GM23338 (cell line): Measurements from ENCODE around the gene VPS13A. TPM values are rescaled to one million over a fixed set of nuclear protein-coding genes. Genes with fewer than 3 reads are reported as not detected.

Experiments used
- ATAC-seq: fragments of 200-7000 bp; cut with Tn5 transposase; 3 replicates; pipeline ENCODE4 v1.9.1; 2020
- DNase-seq: peaks from one replicate; pipeline ENCODE4 v3.0.0-alpha.2; 2015; ENCODE audit warnings: low spot score
- H2AFZ ChIP-seq: fragments of 200-600 bp; sonication (generic); 2 replicates; pipeline ENCODE4 v1.8.0; 2016; ENCODE audit warnings: antibody characterized with exemption, mild to moderate bottlenecking, moderate library complexity
- H3F3A ChIP-seq: fragments of 200-600 bp; sonication (generic); replicated peaks from 2 replicates; pipeline ENCODE4 v1.8.0; 2017; ENCODE audit warnings: antibody characterized with exemption, mixed run types, low read depth
- H3K27ac ChIP-seq: fragments of 200-600 bp; sonication (generic); 2 replicates; pipeline ENCODE4 v1.6.1; 2016; ENCODE audit warnings: low read depth
- H3K27me3 ChIP-seq: fragments of 200-600 bp; sonication (generic); 2 replicates; pipeline ENCODE4 v1.8.0; 2016; ENCODE audit warnings: mild to moderate bottlenecking, mixed run types, moderate library complexity; ENCODE audit not compliant: insufficient read depth
- H3K36me3 ChIP-seq: fragments of 200-600 bp; sonication (generic); 2 replicates; pipeline ENCODE4 v1.8.0; 2016; ENCODE audit warnings: mild to moderate bottlenecking; ENCODE audit not compliant: insufficient read depth
- H3K4me1 ChIP-seq: fragments of 200-600 bp; sonication (generic); 2 replicates; pipeline ENCODE4 v1.8.0; 2016; ENCODE audit warnings: mild to moderate bottlenecking, moderate library complexity; ENCODE audit not compliant: insufficient read depth
- H3K4me2 ChIP-seq: fragments of 200-600 bp; sonication (generic); 2 replicates; pipeline ENCODE4 v1.7.1; 2017; ENCODE audit warnings: mixed run types
- H3K4me3 ChIP-seq: fragments of 200-600 bp; sonication (generic); 2 replicates; pipeline ENCODE4 v1.6.1; 2016; ENCODE audit warnings: mixed run types
- H3K79me2 ChIP-seq: fragments of 200-600 bp; sonication (generic); replicated peaks from 2 replicates; pipeline ENCODE4 v1.8.0; 2017; ENCODE audit warnings: mild to moderate bottlenecking; ENCODE audit not compliant: insufficient read depth
- H3K9me2 ChIP-seq: fragments of 200-600 bp; sonication (generic); 2 replicates; pipeline ENCODE4 v1.8.0; 2017; ENCODE audit not compliant: insufficient read depth
- H4K20me1 ChIP-seq: fragments of 200-600 bp; sonication (generic); replicated peaks from 2 replicates; pipeline ENCODE4 v1.8.0; 2017; ENCODE audit warnings: mild to moderate bottlenecking; ENCODE audit not compliant: insufficient read depth
- H3K27ac Mint-ChIP-seq: 2 replicates; pipeline ENCODE4 v1.8.0; 2020; ENCODE audit warnings: inconsistent platforms, mild to moderate bottlenecking, moderate library complexity, mixed read lengths
- H3K27me3 Mint-ChIP-seq: 3 replicates; pipeline ENCODE4 v1.8.0; 2022; ENCODE audit warnings: low read depth, mild to moderate bottlenecking, moderate library complexity, mixed read lengths, inconsistent platforms; ENCODE audit not compliant: insufficient read depth, poor library complexity
- H3K36me3 Mint-ChIP-seq: 3 replicates; pipeline ENCODE4 v1.8.0; 2021; ENCODE audit warnings: low read depth, mild to moderate bottlenecking, inconsistent platforms, moderate library complexity, mixed read lengths
- H3K4me1 Mint-ChIP-seq: 3 replicates; pipeline ENCODE4 v1.8.0; 2020; ENCODE audit warnings: mild to moderate bottlenecking, inconsistent platforms, mixed read lengths
- H3K4me3 Mint-ChIP-seq: 3 replicates; pipeline ENCODE4 v1.8.0; 2021; ENCODE audit warnings: moderate library complexity, mild to moderate bottlenecking, inconsistent platforms, mixed read lengths
- H3K9me3 Mint-ChIP-seq: 3 replicates; pipeline ENCODE4 v1.8.0; 2020; ENCODE audit warnings: moderate library complexity, mild to moderate bottlenecking, inconsistent platforms, mixed read lengths
- CREB1 ChIP-seq: fragments of 250-450 bp; sonication (Bioruptor Pico); IDR thresholded peaks from 2 replicates; pipeline ENCODE4 v1.5.0; 2020; ENCODE audit warnings: low read depth, mild to moderate bottlenecking, moderate library complexity
- EZH2 ChIP-seq: fragments of 200-600 bp; sonication (generic); IDR thresholded peaks from one replicate; pipeline ENCODE4 v1.8.0; 2017; ENCODE audit warnings: antibody characterized with exemption, mild to moderate bottlenecking, low read depth; ENCODE audit not compliant: unreplicated experiment
- EZH2phosphoT487 ChIP-seq: fragments of 200-600 bp; sonication (generic); IDR thresholded peaks from one replicate; pipeline ENCODE4 v1.8.1; 2018; ENCODE audit warnings: antibody characterized with exemption; ENCODE audit not compliant: unreplicated experiment
- STAT1 ChIP-seq: IDR thresholded peaks from one replicate; pipeline ENCODE4 v1.6.1; 2016; ENCODE audit warnings: antibody characterized with exemption; ENCODE audit not compliant: unreplicated experiment
- ZNF331 ChIP-seq: fragments of 250-450 bp; sonication (Bioruptor Pico); IDR thresholded peaks from 2 replicates; pipeline ENCODE4 v1.5.0; 2020; ENCODE audit warnings: low read depth, mild to moderate bottlenecking, moderate library complexity
- polyA plus RNA-seq: library from polyadenylated mRNA; unstranded; fragments of >200 nt; fragmentation: Nextera tagmentation; extraction: Ambion mirVana; gene quantifications from 2 replicates; pipeline ENCODE4 v1.2.1, GENCODE V29; 2016
- total RNA-seq: library from RNA; depleted of rRNA; stranded (reverse); fragments of >200 nt; shearing (Covaris generic); gene quantifications from 2 replicates; pipeline ENCODE4 v1.2.3, GENCODE V29; 2014
- TF ChIP-seq, protein P1 (sequence below): IDR thresholded peaks from 2 replicates; pipeline ENCODE4 v1.6.1; 2016; ENCODE audit warnings: antibody characterized with exemption
- TF ChIP-seq, protein P2 (sequence below), 2 experiments: fragments of 200-600 bp in 1 of 2; sonication (generic) in 1 of 2; conservative IDR thresholded peaks; 2 replicates each; pipeline versions ENCODE4 v1.5.1 to v1.6.1; 2016 to 2017; ENCODE audit warnings: antibody characterized with exemption in 2 of 2, low read depth in 2 of 2, mild to moderate bottlenecking in 2 of 2, moderate library complexity in 1 of 2
- TF ChIP-seq, protein P3 (sequence below): IDR thresholded peaks from one replicate; pipeline ENCODE4 v1.6.1; 2018; ENCODE audit warnings: antibody characterized with exemption; ENCODE audit not compliant: unreplicated experiment
- TF ChIP-seq, protein P4 (sequence below): fragments of 250-450 bp; sonication (Bioruptor Pico); IDR thresholded peaks from 2 replicates; pipeline ENCODE4 v1.5.0; 2020; ENCODE audit warnings: mild to moderate bottlenecking, moderate library complexity

The VPS13A gene
- total and polyA plus RNA-seq, 2 experiments from 2014 or later, result 45.9 to 68.1 TPM

DNA sequence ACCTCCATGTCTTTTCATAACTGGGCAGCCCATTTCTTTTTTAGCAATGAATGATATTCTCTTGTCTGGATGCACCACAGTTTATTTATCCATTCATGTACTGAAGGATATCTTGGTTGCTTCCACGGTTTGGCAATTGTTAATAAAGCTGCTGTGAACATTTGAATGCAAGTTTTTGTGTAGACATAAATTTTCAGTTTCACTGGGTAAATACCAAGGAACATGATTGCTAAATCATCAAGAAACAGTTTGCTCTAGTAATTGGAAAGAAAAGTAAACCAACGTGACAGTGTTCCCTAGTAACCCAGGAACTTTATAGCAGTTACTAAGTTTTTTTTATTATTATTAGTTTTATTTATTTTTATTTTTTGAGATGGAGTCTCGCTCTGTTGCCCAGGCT lies 100.4 kb downstream of the VPS13A start (continued):
- no peak for TF ChIP-seq STAT1
- TF ChIP-seq, protein P1, sequence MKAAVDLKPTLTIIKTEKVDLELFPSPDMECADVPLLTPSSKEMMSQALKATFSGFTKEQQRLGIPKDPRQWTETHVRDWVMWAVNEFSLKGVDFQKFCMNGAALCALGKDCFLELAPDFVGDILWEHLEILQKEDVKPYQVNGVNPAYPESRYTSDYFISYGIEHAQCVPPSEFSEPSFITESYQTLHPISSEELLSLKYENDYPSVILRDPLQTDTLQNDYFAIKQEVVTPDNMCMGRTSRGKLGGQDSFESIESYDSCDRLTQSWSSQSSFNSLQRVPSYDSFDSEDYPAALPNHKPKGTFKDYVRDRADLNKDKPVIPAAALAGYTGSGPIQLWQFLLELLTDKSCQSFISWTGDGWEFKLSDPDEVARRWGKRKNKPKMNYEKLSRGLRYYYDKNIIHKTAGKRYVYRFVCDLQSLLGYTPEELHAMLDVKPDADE, result no peak
- no peak for TF ChIP-seq EZH2
- TF ChIP-seq, protein P2, sequence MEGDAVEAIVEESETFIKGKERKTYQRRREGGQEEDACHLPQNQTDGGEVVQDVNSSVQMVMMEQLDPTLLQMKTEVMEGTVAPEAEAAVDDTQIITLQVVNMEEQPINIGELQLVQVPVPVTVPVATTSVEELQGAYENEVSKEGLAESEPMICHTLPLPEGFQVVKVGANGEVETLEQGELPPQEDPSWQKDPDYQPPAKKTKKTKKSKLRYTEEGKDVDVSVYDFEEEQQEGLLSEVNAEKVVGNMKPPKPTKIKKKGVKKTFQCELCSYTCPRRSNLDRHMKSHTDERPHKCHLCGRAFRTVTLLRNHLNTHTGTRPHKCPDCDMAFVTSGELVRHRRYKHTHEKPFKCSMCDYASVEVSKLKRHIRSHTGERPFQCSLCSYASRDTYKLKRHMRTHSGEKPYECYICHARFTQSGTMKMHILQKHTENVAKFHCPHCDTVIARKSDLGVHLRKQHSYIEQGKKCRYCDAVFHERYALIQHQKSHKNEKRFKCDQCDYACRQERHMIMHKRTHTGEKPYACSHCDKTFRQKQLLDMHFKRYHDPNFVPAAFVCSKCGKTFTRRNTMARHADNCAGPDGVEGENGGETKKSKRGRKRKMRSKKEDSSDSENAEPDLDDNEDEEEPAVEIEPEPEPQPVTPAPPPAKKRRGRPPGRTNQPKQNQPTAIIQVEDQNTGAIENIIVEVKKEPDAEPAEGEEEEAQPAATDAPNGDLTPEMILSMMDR (conservative IDR thresholded peaks at IDR 0.05; ENCODE audit: low read depth in 2 of 2), result no peak

DNA sequence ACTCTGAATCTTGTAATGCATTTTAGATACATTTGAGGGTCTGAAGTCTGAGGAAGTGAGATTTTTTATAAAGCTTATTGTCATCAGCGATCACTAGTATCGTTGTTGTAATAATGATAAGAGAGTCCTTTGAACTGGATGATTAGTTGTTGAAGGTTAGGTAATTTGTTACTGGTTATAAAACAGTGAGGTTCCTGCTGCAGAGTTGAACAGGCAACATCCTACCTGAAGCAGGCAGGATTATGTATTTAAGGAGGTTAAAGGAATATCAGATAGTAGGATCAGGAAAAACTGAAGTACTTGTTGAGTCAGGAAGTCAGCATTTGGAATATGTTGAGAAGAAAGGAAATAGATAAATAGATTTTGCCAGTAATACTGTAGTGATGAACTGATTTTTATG lies 106.7 kb downstream of the VPS13A start:
- Mint-ChIP-seq H3K27ac (no peak overlapping the region), H3K9me3 (peaks cover 7% of the 10 kb centered on the region; the same call in 2 of the 3 replicates), H3K4me3 (no peak overlapping the region), H3K4me1 (no peaks in the 10 kb centered on the region; the same call in 2 of the 3 replicates), H3K36me3 (peaks cover 16% of the 10 kb centered on the region), H3K27me3 (peaks cover 1% of the 10 kb centered on the region)
- TF ChIP-seq, protein P3, sequence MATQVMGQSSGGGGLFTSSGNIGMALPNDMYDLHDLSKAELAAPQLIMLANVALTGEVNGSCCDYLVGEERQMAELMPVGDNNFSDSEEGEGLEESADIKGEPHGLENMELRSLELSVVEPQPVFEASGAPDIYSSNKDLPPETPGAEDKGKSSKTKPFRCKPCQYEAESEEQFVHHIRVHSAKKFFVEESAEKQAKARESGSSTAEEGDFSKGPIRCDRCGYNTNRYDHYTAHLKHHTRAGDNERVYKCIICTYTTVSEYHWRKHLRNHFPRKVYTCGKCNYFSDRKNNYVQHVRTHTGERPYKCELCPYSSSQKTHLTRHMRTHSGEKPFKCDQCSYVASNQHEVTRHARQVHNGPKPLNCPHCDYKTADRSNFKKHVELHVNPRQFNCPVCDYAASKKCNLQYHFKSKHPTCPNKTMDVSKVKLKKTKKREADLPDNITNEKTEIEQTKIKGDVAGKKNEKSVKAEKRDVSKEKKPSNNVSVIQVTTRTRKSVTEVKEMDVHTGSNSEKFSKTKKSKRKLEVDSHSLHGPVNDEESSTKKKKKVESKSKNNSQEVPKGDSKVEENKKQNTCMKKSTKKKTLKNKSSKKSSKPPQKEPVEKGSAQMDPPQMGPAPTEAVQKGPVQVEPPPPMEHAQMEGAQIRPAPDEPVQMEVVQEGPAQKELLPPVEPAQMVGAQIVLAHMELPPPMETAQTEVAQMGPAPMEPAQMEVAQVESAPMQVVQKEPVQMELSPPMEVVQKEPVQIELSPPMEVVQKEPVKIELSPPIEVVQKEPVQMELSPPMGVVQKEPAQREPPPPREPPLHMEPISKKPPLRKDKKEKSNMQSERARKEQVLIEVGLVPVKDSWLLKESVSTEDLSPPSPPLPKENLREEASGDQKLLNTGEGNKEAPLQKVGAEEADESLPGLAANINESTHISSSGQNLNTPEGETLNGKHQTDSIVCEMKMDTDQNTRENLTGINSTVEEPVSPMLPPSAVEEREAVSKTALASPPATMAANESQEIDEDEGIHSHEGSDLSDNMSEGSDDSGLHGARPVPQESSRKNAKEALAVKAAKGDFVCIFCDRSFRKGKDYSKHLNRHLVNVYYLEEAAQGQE, result no peak
- TF ChIP-seq EZH2phosphoT487 (no peak), ZNF331 (CRISPR knock-in tag) (no peak), CREB1 (CRISPR knock-in tag) (no peak)
- TF ChIP-seq, protein P4, sequence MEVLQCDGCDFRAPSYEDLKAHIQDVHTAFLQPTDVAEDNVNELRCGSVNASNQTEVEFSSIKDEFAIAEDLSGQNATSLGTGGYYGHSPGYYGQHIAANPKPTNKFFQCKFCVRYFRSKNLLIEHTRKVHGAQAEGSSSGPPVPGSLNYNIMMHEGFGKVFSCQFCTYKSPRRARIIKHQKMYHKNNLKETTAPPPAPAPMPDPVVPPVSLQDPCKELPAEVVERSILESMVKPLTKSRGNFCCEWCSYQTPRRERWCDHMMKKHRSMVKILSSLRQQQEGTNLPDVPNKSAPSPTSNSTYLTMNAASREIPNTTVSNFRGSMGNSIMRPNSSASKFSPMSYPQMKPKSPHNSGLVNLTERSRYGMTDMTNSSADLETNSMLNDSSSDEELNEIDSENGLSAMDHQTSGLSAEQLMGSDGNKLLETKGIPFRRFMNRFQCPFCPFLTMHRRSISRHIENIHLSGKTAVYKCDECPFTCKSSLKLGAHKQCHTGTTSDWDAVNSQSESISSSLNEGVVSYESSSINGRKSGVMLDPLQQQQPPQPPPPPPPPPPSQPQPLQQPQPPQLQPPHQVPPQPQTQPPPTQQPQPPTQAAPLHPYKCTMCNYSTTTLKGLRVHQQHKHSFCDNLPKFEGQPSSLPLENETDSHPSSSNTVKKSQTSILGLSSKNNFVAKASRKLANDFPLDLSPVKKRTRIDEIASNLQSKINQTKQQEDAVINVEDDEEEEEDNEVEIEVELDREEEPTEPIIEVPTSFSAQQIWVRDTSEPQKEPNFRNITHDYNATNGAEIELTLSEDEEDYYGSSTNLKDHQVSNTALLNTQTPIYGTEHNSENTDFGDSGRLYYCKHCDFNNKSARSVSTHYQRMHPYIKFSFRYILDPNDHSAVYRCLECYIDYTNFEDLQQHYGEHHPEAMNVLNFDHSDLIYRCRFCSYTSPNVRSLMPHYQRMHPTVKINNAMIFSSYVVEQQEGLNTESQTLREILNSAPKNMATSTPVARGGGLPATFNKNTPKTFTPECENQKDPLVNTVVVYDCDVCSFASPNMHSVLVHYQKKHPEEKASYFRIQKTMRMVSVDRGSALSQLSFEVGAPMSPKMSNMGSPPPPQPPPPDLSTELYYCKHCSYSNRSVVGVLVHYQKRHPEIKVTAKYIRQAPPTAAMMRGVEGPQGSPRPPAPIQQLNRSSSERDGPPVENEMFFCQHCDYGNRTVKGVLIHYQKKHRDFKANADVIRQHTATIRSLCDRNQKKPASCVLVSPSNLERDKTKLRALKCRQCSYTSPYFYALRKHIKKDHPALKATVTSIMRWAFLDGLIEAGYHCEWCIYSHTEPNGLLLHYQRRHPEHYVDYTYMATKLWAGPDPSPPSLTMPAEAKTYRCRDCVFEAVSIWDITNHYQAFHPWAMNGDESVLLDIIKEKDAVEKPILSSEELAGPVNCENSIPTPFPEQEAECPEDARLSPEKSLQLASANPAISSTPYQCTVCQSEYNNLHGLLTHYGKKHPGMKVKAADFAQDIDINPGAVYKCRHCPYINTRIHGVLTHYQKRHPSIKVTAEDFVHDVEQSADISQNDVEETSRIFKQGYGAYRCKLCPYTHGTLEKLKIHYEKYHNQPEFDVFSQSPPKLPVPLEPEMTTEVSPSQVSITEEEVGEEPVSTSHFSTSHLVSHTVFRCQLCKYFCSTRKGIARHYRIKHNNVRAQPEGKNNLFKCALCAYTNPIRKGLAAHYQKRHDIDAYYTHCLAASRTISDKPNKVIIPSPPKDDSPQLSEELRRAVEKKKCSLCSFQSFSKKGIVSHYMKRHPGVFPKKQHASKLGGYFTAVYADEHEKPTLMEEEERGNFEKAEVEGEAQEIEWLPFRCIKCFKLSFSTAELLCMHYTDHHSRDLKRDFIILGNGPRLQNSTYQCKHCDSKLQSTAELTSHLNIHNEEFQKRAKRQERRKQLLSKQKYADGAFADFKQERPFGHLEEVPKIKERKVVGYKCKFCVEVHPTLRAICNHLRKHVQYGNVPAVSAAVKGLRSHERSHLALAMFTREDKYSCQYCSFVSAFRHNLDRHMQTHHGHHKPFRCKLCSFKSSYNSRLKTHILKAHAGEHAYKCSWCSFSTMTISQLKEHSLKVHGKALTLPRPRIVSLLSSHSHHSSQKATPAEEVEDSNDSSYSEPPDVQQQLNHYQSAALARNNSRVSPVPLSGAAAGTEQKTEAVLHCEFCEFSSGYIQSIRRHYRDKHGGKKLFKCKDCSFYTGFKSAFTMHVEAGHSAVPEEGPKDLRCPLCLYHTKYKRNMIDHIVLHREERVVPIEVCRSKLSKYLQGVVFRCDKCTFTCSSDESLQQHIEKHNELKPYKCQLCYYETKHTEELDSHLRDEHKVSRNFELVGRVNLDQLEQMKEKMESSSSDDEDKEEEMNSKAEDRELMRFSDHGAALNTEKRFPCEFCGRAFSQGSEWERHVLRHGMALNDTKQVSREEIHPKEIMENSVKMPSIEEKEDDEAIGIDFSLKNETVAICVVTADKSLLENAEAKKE (CRISPR knock-in tag), result no peak
- ATAC-seq (no peak), DNase-seq (no peak)
- Histone ChIP-seq H2AFZ (no peak overlapping the region), H3K27ac (no peak overlapping the region), H3K9me2 (no peaks in the 10 kb centered on the region), H3K27me3 (no peaks in the 10 kb centered on the region), H3K4me3 (no peak overlapping the region), H3F3A (no peaks in the 10 kb centered on the region), H3K4me1 (no peaks in the 10 kb centered on the region), H4K20me1 (no peaks in the 10 kb centered on the region), H3K36me3 (no peaks in the 10 kb centered on the region; the same call in 1 of the 2 replicates), H3K4me2 (no peak overlapping the region), H3K79me2 (0 out of 2 replicates have a peak, but pooled peaks cover 3% of the 10 kb centered on the region)
